HFFc6 (cell line): Measurements from ENCODE around the gene RPRD1A. TPM values are rescaled to one million over a fixed set of nuclear protein-coding genes. Genes with fewer than 3 reads are reported as not detected.
"Not testable (repeated sequence)": the region's sequence is repeated elsewhere in the genome, so short reads cannot be mapped to it uniquely, and the experiment has no call there.

Source experiments
- DNase-seq: peaks from one replicate; pipeline ENCODE4 v3.0.0-alpha.2; 2018
- H3K27ac Mint-ChIP-seq: 2 replicates; pipeline ENCODE4 v1.8.0; 2020; ENCODE audit warnings: mild to moderate bottlenecking, mixed read lengths
- H3K27me3 Mint-ChIP-seq: 2 replicates; pipeline ENCODE4 v1.8.0; 2021; ENCODE audit warnings: mild to moderate bottlenecking, moderate library complexity, mixed read lengths; ENCODE audit not compliant: insufficient read depth
- H3K36me3 Mint-ChIP-seq: 2 replicates; pipeline ENCODE4 v1.8.0; 2021; ENCODE audit warnings: low read depth, mixed read lengths
- H3K4me1 Mint-ChIP-seq: 2 replicates; pipeline ENCODE4 v1.8.0; 2020; ENCODE audit warnings: low read depth, mixed read lengths
- H3K4me3 Mint-ChIP-seq: 2 replicates; pipeline ENCODE4 v1.8.0; 2020; ENCODE audit warnings: mild to moderate bottlenecking, moderate library complexity, mixed read lengths
- H3K9me3 Mint-ChIP-seq: 2 replicates; pipeline ENCODE4 v1.8.0; 2020; ENCODE audit warnings: mild to moderate bottlenecking, mixed read lengths
- total RNA-seq, 6 experiments: library from RNA; stranded (reverse); fragmentation: NEBNext Ultra II Directional; extraction: Animal tissue kit (Norgen Biotek cat#: 25700); gene quantifications; 2 replicates in 1 of 6; 3 replicates in 5 of 6; pipeline ENCODE4 v1.2.3, GENCODE V29; 2021
- TF ChIP-seq, protein P1 (sequence below): fragments of 200-600 bp; sonication (generic); IDR thresholded peaks from 2 replicates; pipeline ENCODE4 v1.5.0; 2021; ENCODE audit warnings: antibody characterized with exemption, mild to moderate bottlenecking

The RPRD1A gene
- total RNA-seq, 6 experiments from 2014 or later: 44.6 to 55.1 (median 46.1) TPM

DNA sequence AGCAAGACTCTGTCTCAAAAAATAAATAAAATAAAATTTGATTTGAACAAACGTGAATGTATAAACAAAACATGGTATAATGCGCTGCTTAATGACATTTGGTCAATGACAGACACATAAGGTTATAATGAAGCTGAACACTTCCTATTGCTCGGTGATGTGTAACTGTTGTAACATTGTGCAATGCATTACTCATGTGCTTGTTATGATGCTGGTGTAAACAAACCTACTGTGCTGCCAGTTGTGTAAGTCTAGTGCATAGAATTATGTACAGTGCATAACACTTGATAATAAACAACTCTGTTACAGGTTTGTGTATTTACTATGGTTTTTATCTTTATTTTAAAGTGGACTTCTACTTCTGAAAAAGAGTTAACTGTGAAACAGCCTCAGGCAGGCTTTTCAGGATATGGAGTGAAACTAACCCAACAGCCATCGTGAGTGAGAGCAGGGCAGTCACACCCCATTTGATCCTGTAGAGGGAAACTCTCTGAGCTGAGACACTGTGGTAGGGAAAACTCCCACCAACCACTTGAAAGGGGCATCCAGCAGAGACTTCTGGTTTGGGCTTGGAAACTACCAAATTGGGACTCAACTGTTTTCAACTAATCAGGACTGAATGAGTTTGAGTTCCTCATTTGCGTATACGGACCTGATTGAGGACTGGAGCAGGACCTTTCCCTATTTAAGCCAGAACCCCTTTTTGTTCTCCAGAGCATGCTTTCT lies 8.7 kb upstream of the RPRD1A start:
- peaks cover 25% of the 10 kb centered on the region for H3K4me1 Mint-ChIP-seq

DNA sequence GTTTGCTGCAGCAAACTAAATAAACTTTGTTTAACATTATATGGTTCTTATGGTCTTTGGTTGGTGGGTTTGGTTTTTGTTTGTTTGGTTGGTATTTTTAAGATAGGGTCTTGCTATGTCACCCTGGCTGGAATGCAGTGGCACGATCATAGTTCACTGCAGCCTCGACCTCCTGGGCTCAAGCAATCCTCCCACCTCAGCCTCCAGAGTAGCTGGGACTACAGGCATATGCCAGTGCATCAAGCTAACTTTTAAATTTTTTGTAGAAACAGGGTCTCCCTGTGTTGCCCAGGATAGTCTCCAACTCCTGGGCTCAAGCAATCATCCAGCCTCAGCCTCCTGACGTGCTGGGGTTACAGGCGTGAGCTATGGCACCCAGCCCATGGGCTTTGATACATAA lies 7.1 kb upstream of the RPRD1A start:
- Mint-ChIP-seq H3K36me3 (no peaks in the 10 kb centered on the region), H3K27ac (no peak overlapping the region), H3K9me3 (no peaks in the 10 kb centered on the region; the same call in 1 of the 2 replicates), H3K4me3 (no peak overlapping the region), H3K27me3 (peaks cover 9% of the 10 kb centered on the region), H3K4me1 (peaks cover 25% of the 10 kb centered on the region)
- TF ChIP-seq, protein P1, sequence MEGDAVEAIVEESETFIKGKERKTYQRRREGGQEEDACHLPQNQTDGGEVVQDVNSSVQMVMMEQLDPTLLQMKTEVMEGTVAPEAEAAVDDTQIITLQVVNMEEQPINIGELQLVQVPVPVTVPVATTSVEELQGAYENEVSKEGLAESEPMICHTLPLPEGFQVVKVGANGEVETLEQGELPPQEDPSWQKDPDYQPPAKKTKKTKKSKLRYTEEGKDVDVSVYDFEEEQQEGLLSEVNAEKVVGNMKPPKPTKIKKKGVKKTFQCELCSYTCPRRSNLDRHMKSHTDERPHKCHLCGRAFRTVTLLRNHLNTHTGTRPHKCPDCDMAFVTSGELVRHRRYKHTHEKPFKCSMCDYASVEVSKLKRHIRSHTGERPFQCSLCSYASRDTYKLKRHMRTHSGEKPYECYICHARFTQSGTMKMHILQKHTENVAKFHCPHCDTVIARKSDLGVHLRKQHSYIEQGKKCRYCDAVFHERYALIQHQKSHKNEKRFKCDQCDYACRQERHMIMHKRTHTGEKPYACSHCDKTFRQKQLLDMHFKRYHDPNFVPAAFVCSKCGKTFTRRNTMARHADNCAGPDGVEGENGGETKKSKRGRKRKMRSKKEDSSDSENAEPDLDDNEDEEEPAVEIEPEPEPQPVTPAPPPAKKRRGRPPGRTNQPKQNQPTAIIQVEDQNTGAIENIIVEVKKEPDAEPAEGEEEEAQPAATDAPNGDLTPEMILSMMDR: no peak
- no peak for DNase-seq

More for the DNA sequence above, 8.7 kb upstream of the RPRD1A start:
- DNase-seq: peak; percentile 75
- TF ChIP-seq, protein P1: peak; percentile 21; the same call in 1 of the 2 replicates
- H3K4me3 Mint-ChIP-seq: peak overlapping the region; percentile 10; the same call in 1 of the 2 replicates
- no peak overlapping the region for H3K27ac Mint-ChIP-seq
- H3K9me3 Mint-ChIP-seq: peaks cover 9% of the 10 kb centered on the region
- peaks cover 5% of the 10 kb centered on the region for H3K36me3 Mint-ChIP-seq
- H3K27me3 Mint-ChIP-seq: peaks cover 10% of the 10 kb centered on the region

DNA sequence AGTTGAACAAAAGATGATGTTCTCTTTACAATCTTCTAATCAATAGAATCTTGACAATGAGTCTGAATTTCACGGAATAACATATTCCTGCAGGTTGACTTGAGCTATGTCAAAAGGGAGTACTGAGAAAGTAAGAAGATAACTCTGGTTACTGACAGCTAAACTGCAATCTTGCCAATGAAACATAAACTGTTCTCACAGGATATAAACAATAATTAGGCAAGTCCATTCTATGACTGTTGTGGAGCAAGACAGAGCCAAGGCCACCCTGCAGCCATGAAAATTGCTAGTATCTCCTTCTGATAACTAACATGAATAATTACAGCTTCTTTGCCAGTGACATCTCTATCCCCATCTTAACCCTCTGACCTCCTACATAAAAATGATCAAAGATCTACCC lies 6.3 kb upstream of the RPRD1A start:
- Mint-ChIP-seq H3K4me1 (peaks cover 17% of the 10 kb centered on the region), H3K27ac (no peak overlapping the region), H3K36me3 (no peaks in the 10 kb centered on the region), H3K27me3 (peaks cover 2% of the 10 kb centered on the region; the same call in 1 of the 2 replicates), H3K4me3 (no peak overlapping the region), H3K9me3 (no peaks in the 10 kb centered on the region; the same call in 1 of the 2 replicates)
- TF ChIP-seq, protein P1: no peak
- DNase-seq: no peak

DNA sequence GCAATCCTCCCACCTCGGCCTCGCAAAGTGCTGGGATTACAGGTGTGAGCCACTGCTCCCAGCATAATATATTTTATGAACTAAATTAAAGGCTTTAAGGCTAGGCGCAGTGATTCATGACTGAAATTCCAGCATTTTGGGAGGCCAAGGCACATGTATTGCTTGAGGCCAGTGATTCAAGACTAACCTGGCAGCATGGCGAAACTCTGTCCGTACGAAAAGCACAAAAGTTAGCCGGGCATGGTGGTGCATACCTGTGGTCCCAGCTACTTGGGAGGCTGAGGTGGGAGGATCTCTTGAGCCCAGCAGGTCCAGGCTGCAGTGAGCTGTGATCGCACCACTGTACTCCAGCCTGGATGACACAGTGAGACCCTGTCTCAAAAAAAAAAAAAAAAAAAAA lies 5.0 kb upstream of the RPRD1A start:
- not testable (repeated sequence) for H3K27me3 Mint-ChIP-seq, H3K36me3 Mint-ChIP-seq, H3K4me3 Mint-ChIP-seq, H3K27ac Mint-ChIP-seq, H3K9me3 Mint-ChIP-seq, DNase-seq
- H3K4me1 Mint-ChIP-seq: peaks cover 21% of the 10 kb centered on the region

DNA sequence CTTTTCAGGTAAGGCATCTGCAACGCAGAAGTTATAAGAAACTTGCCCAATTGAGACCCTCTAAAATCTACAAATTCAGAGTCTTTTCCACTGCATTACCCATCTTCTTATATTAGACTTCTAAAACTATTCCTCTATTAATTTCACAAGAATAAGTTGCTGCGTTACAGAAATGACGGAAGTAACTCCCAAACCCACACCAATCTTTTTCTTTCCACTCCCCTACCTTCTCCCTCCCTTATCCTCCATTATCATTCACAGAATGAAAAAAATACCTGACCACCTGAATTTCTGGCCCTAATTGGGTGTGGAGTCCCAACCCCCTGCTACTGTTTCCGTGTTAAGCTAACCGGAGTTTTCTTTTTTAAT lies 689 bp downstream of the RPRD1A start:
- peak overlapping the region; percentile 98 for H3K27ac Mint-ChIP-seq
- H3K9me3 Mint-ChIP-seq: no peaks in the 10 kb centered on the region
- TF ChIP-seq, protein P1: no peak
- DNase-seq: no peak
- H3K4me1 Mint-ChIP-seq: peaks cover 28% of the 10 kb centered on the region
- H3K4me3 Mint-ChIP-seq: peak overlapping the region; percentile 99
- peaks cover 4% of the 10 kb centered on the region for H3K27me3 Mint-ChIP-seq
- H3K36me3 Mint-ChIP-seq: peaks cover 12% of the 10 kb centered on the region

DNA sequence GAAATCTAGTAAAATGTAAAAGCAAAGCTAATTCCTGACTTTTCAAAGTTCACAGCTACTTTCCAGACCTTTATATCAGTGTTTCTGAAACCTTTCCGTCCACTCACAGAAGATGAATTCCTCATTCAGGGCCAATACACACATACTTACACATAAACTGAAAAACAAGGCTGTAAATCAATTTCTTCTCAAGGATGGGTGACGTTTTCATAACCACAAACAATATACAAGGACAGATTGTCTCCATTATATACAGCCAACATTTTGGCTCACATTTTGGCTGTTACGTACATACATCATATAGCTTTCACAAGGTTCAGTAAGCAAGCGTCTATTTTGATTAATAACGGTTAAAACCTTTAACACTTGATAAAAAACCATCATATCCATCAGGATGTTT lies 1.4 kb downstream of the RPRD1A start:
- H3K4me1 Mint-ChIP-seq: peaks cover 32% of the 10 kb centered on the region
- peak overlapping the region; percentile 99 for H3K4me3 Mint-ChIP-seq

DNA sequence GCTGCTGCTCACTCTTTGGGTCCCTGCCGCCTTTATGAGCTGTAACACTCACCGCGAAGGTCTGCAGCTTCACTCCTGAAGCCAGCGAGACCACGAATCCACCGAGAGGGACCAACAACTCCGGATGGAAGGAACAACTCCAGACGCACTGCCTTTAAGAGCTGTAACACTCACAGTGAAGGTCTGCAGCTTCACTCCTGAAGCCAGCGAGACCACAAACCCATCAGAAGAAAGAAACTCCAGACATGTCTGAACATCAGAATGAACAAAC lies 2.6 kb downstream of the RPRD1A start:
- peaks cover 32% of the 10 kb centered on the region for H3K4me1 Mint-ChIP-seq
- H3K4me3 Mint-ChIP-seq: peak overlapping the region; percentile 45; the same call in 1 of the 2 replicates
- DNase-seq, H3K27ac Mint-ChIP-seq, H3K27me3 Mint-ChIP-seq, H3K9me3 Mint-ChIP-seq: not testable (repeated sequence)
- H3K36me3 Mint-ChIP-seq: peaks cover 12% of the 10 kb centered on the region

More for the DNA sequence above, 1.4 kb downstream of the RPRD1A start:
- Mint-ChIP-seq H3K36me3 (peaks cover 12% of the 10 kb centered on the region), H3K27me3 (peaks cover 4% of the 10 kb centered on the region), H3K9me3 (no peaks in the 10 kb centered on the region), H3K27ac (peak overlapping the region; percentile 98)
- DNase-seq: peak; percentile 30
- TF ChIP-seq, protein P1: no peak
